HepG2 (cell line): ENCODE measurements around the gene MAST1. TPM values are rescaled to one million over a fixed set of nuclear protein-coding genes. Genes with fewer than 3 reads are reported as not detected.
A peak's percentile ranks its signal among the peaks of the same experiment; 100 is the strongest.

ENCODE experiments used
- ARID2 ChIP-seq: sonication (generic); formaldehyde crosslinking; IDR thresholded peaks from 2 replicates; pipeline ENCODE4 v1.8.1; 2022; ENCODE audit warnings: mild to moderate bottlenecking, missing genetic modification reagents, borderline replicate concordance
- CREB1 ChIP-seq, 2 experiments: fragments of 450-650 bp in 1 of 2; IDR thresholded peaks; 2 replicates each; pipeline ENCODE4 v1.6.1; 2016 to 2017; ENCODE audit warnings: control low read depth in 1 of 2, mild to moderate bottlenecking in 1 of 2, missing compliant biosample characterization in 1 of 2, missing genetic modification characterization in 1 of 2
- DDIT3 ChIP-seq: sonication (generic); formaldehyde crosslinking; IDR thresholded peaks from 2 replicates; pipeline ENCODE4 v1.4.0; 2020; ENCODE audit warnings: mild to moderate bottlenecking, missing genetic modification reagents
- DNMT3B ChIP-seq: conservative IDR thresholded peaks from 2 replicates; pipeline ENCODE4 v1.6.1; 2016; ENCODE audit warnings: missing biosample characterization, control low read depth
- FOXA3 ChIP-seq: IDR thresholded peaks from 2 replicates; pipeline ENCODE4 v1.6.1; 2016; ENCODE audit warnings: missing genetic modification reagents, missing compliant biosample characterization
- GABPB1 ChIP-seq: IDR thresholded peaks from 2 replicates; pipeline ENCODE4 v1.6.1; 2016; ENCODE audit warnings: mild to moderate bottlenecking, missing genetic modification reagents, moderate library complexity, missing compliant biosample characterization
- GTF3A ChIP-seq: sonication (generic); formaldehyde crosslinking; conservative IDR thresholded peaks from 2 replicates; pipeline ENCODE4 v1.4.0; 2020; ENCODE audit warnings: mild to moderate bottlenecking, missing genetic modification reagents
- HCFC1 ChIP-seq: fragments of 150-350 bp; IDR thresholded peaks from 2 replicates; pipeline ENCODE4 v1.6.1; 2014; ENCODE audit warnings: low read depth, low read length
- MATR3 ChIP-seq: sonication (generic); formaldehyde crosslinking; IDR thresholded peaks from 2 replicates; pipeline ENCODE4 v1.4.0; 2020; ENCODE audit warnings: missing genetic modification reagents
- MIXL1 ChIP-seq: IDR thresholded peaks from 2 replicates; pipeline ENCODE4 v1.6.1; 2016
- MXI1 ChIP-seq: IDR thresholded peaks from 3 replicates; pipeline ENCODE4 v1.6.1; 2012; ENCODE audit warnings: low read depth, low read length, inconsistent platforms, borderline replicate concordance
- NCOA1 ChIP-seq: sonication (generic); formaldehyde crosslinking; IDR thresholded peaks from 2 replicates; pipeline ENCODE4 v1.9.0; 2021; ENCODE audit warnings: missing genetic modification reagents
- RBM22 ChIP-seq: fragments of 200-400 bp; formaldehyde crosslinking; optimal IDR thresholded peaks from 2 replicates; pipeline ENCODE3; 2017; ENCODE audit warnings: mild to moderate bottlenecking, low read length, moderate library complexity
- RCOR2 ChIP-seq: IDR thresholded peaks from 2 replicates; pipeline ENCODE4 v1.6.1; 2016; ENCODE audit warnings: missing biosample characterization, missing genetic modification reagents
- RELA ChIP-seq: sonication (generic); formaldehyde crosslinking; IDR thresholded peaks from 2 replicates; pipeline ENCODE4 v1.4.0; 2020; ENCODE audit warnings: missing genetic modification reagents
- SNAI1 ChIP-seq: sonication (generic); formaldehyde crosslinking; IDR thresholded peaks from 2 replicates; pipeline ENCODE4 v1.5.0; 2020; ENCODE audit warnings: mild to moderate bottlenecking, missing genetic modification reagents, borderline replicate concordance
- TBX3 ChIP-seq: fragments of 450-650 bp; IDR thresholded peaks from 2 replicates; pipeline ENCODE4 v1.6.1; 2017; ENCODE audit warnings: antibody characterized with exemption, mild to moderate bottlenecking, inconsistent platforms, borderline replicate concordance
- ZBTB14 ChIP-seq: sonication (generic); formaldehyde crosslinking; IDR thresholded peaks from 2 replicates; pipeline ENCODE4 v1.4.0; 2020; ENCODE audit warnings: missing genetic modification reagents
- ZBTB37 ChIP-seq: sonication (generic); formaldehyde crosslinking; IDR thresholded peaks from 2 replicates; pipeline ENCODE4 v1.4.0; 2020; ENCODE audit warnings: mild to moderate bottlenecking, missing genetic modification reagents
- ZBTB38 ChIP-seq: sonication (generic); formaldehyde crosslinking; IDR thresholded peaks from 2 replicates; pipeline ENCODE4 v1.5.1; 2020; ENCODE audit warnings: mild to moderate bottlenecking, missing genetic modification reagents
- ZFP91 ChIP-seq: sonication (generic); formaldehyde crosslinking; IDR thresholded peaks from 2 replicates; pipeline ENCODE4 v1.9.0; 2022; ENCODE audit warnings: missing genetic modification reagents, mild to moderate bottlenecking, borderline replicate concordance
- ZMAT3 ChIP-seq: sonication (generic); formaldehyde crosslinking; conservative IDR thresholded peaks from 2 replicates; pipeline ENCODE4 v1.7.0; 2021; ENCODE audit warnings: missing genetic modification reagents
- ZNF24 ChIP-seq: fragments of 450-650 bp; IDR thresholded peaks from 2 replicates; pipeline ENCODE4 v1.6.1; 2017; ENCODE audit warnings: antibody characterized with exemption, mild to moderate bottlenecking
- ZNF282 ChIP-seq: fragments of 450-650 bp; IDR thresholded peaks from 2 replicates; pipeline ENCODE4 v1.6.1; 2018; ENCODE audit not compliant: partially characterized antibody
- ZNF737 ChIP-seq: sonication (generic); formaldehyde crosslinking; IDR thresholded peaks from 2 replicates; pipeline ENCODE4 v1.5.0; 2020; ENCODE audit warnings: missing genetic modification reagents, mild to moderate bottlenecking, borderline replicate concordance
- ZNF777 ChIP-seq: sonication (generic); formaldehyde crosslinking; IDR thresholded peaks from 2 replicates; pipeline ENCODE4 v1.4.0; 2020; ENCODE audit warnings: missing genetic modification reagents
- ZNF841 ChIP-seq: sonication (generic); formaldehyde crosslinking; IDR thresholded peaks from 2 replicates; pipeline ENCODE4 v1.8.1; 2023; ENCODE audit warnings: missing genetic modification reagents, borderline replicate concordance
- ZNF878 ChIP-seq: sonication (generic); formaldehyde crosslinking; IDR thresholded peaks from 2 replicates; pipeline ENCODE4 v1.8.1; 2023; ENCODE audit warnings: mild to moderate bottlenecking, missing genetic modification reagents, moderate library complexity
- polyA plus RNA-seq, 8 experiments: library from polyadenylated mRNA; depleted of rRNA in 3 of 8; stranded (reverse) in 7 of 8; unstranded in 1 of 8; fragments of >200 nt; fragmentation: Illumina TruSeq in 4 of 8; extraction: Trizol in 4 of 8; gene quantifications; 2 replicates each; pipeline versions ENCODE4 v1.2.1 to v1.2.3, GENCODE V29; 2011 to 2016; ENCODE audit warnings: low read depth in 4 of 8, missing spikeins in 1 of 8, mixed read lengths in 1 of 8; ENCODE audit not compliant: insufficient read depth in 1 of 8
- total RNA-seq, 5 experiments: library from RNA; depleted of rRNA; stranded (reverse); fragments of >200 nt; fragmentation: Illumina TruSeq; extraction: Trizol; gene quantifications; 2 replicates each; pipeline ENCODE4 v1.2.3, GENCODE V29; 2016; ENCODE audit warnings: low read depth in 1 of 5

Gene MAST1
- total and polyA plus RNA-seq, 2 of the 13 experiments (the other 11 are each of a cell fraction or from before 2014, with no cell fraction given), result 0.73 to 4.7 TPM

- TF ChIP-seq FOXA3 (CRISPR knock-in tag) (peak; percentile 40; the same call in 1 of the 2 replicates), GTF3A (CRISPR knock-in tag) (no peak), ZBTB37 (CRISPR knock-in tag) (no peak), ARID2 (CRISPR knock-in tag) (no peak), ZMAT3 (CRISPR knock-in tag) (no peak; the same call in 1 of the 2 replicates), RCOR2 (CRISPR knock-in tag) (no peak), ZNF841 (CRISPR knock-in tag) (no peak), TBX3 (no peak), MATR3 (CRISPR knock-in tag) (no peak), GABPB1 (CRISPR knock-in tag) (peak; percentile 93), ZFP91 (CRISPR knock-in tag) (peak; percentile 79), NCOA1 (CRISPR knock-in tag) (no peak), DNMT3B (CRISPR knock-in tag) (no peak), RELA (CRISPR knock-in tag) (0 out of 2 replicates have a peak, but pooled peaks have one; percentile 47), MIXL1 (CRISPR knock-in tag) (0 out of 2 replicates have a peak, but pooled peaks have one; percentile 13), ZBTB38 (CRISPR knock-in tag) (peak; percentile 62; the same call in 1 of the 2 replicates), MXI1 (0 out of 3 replicates have a peak, but pooled peaks have one; percentile 11), SNAI1 (CRISPR knock-in tag) (peak; percentile 72; the same call in 1 of the 2 replicates), RBM22 (no peak), ZNF737 (CRISPR knock-in tag) (no peak), ZNF878 (CRISPR knock-in tag) (peak; percentile 80; the same call in 1 of the 2 replicates), CREB1 (IDR thresholded peaks at IDR 0.05) (no peak), CREB1 (CRISPR knock-in tag; IDR thresholded peaks at IDR 0.05) (no peak), ZNF777 (CRISPR knock-in tag) (peak; percentile 99), HCFC1 (no peak), ZBTB14 (CRISPR knock-in tag) (0 out of 2 replicates have a peak, but pooled peaks have one; percentile 19), DDIT3 (CRISPR knock-in tag) (no peak), ZNF24 (no peak), ZNF282 (no peak)
Observed at GRCh38 chr19:12792051-12792852, 46.1 kb upstream of the MAST1 start (continued).
